ENCODE results near the gene PCID2.
A peak's percentile ranks its signal among the peaks of the same experiment; 100 is the strongest.
"Not testable (repeated sequence)": the region's sequence is repeated elsewhere in the genome, so short reads cannot be mapped to it uniquely, and the experiment has no call there.

Gene PCID2

GRCh38 chr13:113166266-113166665 is 42.2 kb downstream of the PCID2 start:
- no peak for DNase-seq (ENCODE audit: low spot score)

GRCh38 chr13:113164492-113164891 is 44.0 kb downstream of the PCID2 start:
- peak; percentile 47 for DNase-seq (ENCODE audit: low spot score)

GRCh38 chr13:113162783-113163685 is 45.4 kb downstream of the PCID2 start:
- no peak for DNase-seq (ENCODE audit: low spot score)

GRCh38 chr13:113161975-113162374 is 46.5 kb downstream of the PCID2 start:
- not testable (repeated sequence) for DNase-seq (ENCODE audit: low spot score)

GRCh38 chr13:113161433-113161832 is 47.0 kb downstream of the PCID2 start:
- no peak for DNase-seq (ENCODE audit: low spot score)

- DNase-seq (ENCODE audit: low spot score) = no peak
Measured at GRCh38 chr13:113160983-113161382, 47.5 kb downstream of the PCID2 start.

GRCh38 chr13:113159701-113160100 is 48.8 kb downstream of the PCID2 start:
- DNase-seq (ENCODE audit: low spot score) = no peak

GRCh38 chr13:113158946-113159345 is 49.5 kb downstream of the PCID2 start:
- DNase-seq (ENCODE audit: low spot score) = no peak

GRCh38 chr13:113157929-113158747 is 50.3 kb downstream of the PCID2 start, which contains the start of gene PROZ:
Gene PROZ (plus strand): TSS chr13:113158648. CDS start chr13:113158661, 13 bp downstream.
- DNase-seq (ENCODE audit: low spot score) = no peak

GRCh38 chr13:113157206-113157928 is 51.1 kb downstream of the PCID2 start:
- no peak for DNase-seq (ENCODE audit: low spot score)

GRCh38 chr13:113155982-113156655 is 52.4 kb downstream of the PCID2 start:
- DNase-seq (ENCODE audit: low spot score) = no peak

- no peak for DNase-seq (ENCODE audit: low spot score)
Measured at GRCh38 chr13:113155201-113155600, 53.3 kb downstream of the PCID2 start.

- peak; percentile 82 for DNase-seq (ENCODE audit: low spot score)
Measured at GRCh38 chr13:113153810-113154748, 54.4 kb downstream of the PCID2 start.

GRCh38 chr13:113152984-113153809 is 55.3 kb downstream of the PCID2 start:
- peak; percentile 72 for DNase-seq (ENCODE audit: low spot score)

- peak; percentile 59 for DNase-seq (ENCODE audit: low spot score)
Measured at GRCh38 chr13:113152691-113152983, 55.8 kb downstream of the PCID2 start.

- peak; percentile 65 for DNase-seq (ENCODE audit: low spot score)
Measured at GRCh38 chr13:113151745-113152690, 56.5 kb downstream of the PCID2 start.

GRCh38 chr13:113150550-113151365 is 57.7 kb downstream of the PCID2 start:
- DNase-seq (ENCODE audit: low spot score) = no peak
